Anterior cingulate cortex (tissue), 58 donors: ENCODE measurements around the gene FXYD1.
"Not testable (repeated sequence)": the region's sequence is repeated elsewhere in the genome, so short reads cannot be mapped to it uniquely, and the experiment has no call there.

ENCODE experiments used
- DNase-seq, 58 donors: peaks; one replicate each; lab custom pipeline; 2025; lab: John Stamatoyannopoulos, UW

Gene FXYD1

DNA sequence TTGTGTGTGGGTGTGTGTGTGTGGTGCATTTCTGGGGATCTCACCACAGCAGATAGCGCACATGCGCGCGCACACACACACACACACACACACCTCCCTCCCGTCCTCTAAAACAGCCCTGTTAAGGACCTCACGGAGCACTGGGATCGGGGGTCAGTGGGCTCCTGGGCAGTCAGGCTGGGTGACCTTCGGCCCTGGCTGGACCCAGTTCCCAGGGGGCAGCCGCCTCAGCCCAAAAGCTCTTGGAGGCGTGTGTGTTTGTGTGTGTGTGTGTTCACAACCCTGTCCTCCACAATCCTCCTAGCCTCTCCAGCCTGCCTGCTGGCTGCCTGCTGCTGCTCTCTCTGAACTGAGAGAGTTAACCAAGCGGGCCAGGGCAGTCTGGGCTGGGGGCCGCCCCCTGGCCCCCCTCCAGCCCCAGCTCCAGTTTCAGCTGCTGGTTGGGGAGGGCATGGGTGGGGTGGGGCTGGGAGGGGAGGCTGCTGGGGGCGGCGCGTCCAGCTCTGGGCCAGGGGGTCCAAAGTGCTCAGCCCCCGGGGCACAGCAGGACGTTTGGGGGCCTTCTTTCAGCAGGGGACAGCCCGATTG is at the start of gene FXYD1:
TSS of gene FXYD1 (plus strand) at position 520 of the 588 bp plus-strand sequence. CDS start 1,256 bp downstream, outside the sequence.
- peak in 22 of 58 donors; percentile 21 to 71 (median 44) for DNase-seq

DNA sequence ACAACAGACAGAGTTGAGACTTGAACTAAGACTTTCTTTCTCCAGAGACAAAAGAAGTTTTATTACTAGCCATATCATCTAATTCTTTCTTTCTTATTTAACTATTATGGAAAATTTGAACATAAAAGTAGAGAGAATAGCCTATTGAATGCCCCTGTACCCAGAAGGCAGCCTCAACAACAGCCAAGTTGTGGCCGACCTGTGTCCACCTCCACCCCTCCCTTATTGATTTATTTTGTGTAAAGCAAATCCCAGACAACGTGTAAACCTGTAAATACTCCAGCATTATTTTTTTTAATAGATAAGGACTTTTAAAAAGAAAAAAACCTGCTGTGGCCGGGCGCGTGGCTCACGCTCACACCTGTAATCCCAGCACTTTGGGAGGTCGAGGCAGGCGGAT is 49.1 kb upstream of the FXYD1 start:
- DNase-seq: no peak

DNA sequence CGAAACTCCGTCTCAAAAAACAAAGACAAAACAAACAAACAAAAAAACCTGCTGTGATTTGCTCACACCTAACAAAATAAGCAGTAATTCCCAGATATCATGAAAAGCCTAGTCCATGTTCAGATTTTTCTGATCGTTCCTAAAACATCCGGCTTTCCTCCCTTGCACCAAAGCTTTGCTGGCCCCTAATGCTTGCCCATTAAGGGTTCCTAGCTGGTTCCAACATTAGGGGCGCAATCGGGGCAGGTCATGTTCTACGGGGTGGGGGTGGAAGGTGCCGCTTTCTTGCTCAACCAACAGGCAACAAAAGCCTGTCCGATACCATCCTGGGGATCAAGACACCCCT is 48.5 kb upstream of the FXYD1 start:
- no peak for DNase-seq

DNA sequence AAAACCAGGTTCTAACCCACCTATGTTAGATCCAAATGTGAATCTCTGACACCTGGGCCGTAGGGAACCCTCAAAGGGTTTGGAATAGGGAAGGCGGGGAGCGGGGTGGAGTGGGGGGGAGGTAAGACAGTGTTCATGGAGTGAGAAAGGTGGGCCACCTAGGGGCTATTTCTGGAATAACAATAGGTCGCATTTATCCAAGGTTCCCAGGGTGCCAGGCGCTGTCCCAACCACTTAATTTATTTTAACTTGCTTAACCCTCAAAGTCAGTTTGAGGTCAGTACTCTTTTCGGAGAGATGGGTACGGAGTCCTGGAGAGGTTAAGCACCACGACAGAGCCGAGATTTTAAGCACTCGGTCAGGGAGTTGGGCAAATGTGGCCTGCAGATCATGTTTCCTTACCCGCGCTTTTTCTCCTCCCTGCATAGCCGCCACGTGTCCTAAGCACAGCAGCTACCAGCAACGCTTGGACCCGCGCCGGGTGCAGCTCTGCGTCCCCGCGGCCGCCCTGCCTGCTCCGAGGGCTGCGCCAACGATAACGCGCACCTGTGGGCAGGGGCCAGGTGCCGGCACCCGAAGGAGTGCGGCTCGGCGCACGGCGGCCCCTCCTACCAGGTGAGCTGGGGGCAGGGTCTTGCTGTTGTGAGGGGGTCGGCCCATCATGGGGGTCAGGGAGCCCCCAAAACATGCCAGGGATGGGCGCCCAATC is 48.0 kb upstream of the FXYD1 start:
- DNase-seq: peak in 30 of 58 donors; percentile 3 to 62 (median 36)

DNA sequence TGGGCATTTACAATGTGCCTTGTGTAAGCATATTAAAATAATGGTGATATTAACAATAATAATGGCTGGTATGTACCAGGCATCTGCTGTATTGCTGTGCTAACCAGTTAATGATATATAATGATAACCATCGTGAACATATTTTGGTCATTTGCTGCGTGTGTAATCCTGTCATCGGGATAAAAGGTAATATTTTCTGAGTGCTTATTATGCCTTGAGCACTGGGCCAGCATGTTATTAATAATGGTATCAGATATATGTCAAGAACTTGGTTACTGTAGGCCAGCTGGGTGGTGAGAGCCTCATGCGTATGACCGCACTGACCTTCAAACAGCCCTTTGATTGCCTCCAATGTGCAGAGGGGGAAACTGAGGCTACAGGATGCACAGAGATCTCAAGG is 45.2 kb upstream of the FXYD1 start:
- DNase-seq: no peak

DNA sequence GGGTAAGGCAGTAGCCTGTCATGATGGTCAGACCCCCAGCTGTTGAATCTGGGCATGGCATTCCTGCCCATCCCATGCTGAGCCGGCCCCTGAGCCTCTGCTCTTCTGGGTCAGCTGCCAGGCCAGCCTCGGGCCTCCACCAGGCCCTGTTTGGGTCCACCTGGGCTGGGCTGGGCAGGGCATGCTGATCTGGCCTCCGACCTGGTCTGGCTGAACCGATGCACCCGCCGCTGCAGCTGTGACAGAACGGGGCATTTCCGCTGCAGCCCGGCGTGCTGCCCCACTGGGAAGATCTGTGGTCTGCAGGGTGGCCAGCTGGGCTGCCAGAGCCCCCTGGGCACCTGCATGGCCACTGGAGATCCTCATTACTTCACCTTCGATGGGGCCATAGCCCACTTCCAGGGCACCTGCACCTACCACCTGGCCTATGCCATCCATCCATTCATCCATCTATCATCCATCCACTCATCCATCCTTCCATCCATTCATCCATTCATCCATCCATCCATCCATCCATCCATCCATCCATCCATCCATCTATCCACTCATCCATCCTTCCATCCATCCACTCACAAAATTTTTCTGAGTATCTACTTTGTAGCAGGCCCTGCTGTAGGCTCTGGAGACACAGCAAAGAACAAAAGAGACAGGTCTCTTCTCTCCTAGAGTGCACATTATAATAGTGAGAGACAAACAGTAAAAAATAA is 44.5 kb upstream of the FXYD1 start:
- no peak for DNase-seq

DNA sequence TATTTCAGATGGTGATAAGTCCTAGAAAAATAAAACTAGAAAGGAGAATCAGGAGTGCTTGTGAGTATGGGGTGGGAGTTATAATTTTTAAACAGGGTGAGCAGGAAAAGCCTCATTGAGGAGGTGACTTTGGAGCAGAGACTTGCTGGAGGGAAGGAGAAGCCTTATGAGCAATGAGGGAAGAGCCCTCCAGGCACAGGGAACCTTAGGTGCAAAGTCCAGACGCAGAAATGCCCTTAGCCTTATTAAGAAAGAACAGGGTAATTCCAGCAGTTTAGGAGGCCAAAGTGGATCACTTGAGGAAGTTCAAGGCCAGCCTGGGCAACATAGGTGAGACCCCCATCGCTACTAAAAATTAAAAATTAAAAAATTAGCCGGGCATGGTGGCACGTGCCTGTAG is 44.0 kb upstream of the FXYD1 start:
- DNase-seq: no peak

DNA sequence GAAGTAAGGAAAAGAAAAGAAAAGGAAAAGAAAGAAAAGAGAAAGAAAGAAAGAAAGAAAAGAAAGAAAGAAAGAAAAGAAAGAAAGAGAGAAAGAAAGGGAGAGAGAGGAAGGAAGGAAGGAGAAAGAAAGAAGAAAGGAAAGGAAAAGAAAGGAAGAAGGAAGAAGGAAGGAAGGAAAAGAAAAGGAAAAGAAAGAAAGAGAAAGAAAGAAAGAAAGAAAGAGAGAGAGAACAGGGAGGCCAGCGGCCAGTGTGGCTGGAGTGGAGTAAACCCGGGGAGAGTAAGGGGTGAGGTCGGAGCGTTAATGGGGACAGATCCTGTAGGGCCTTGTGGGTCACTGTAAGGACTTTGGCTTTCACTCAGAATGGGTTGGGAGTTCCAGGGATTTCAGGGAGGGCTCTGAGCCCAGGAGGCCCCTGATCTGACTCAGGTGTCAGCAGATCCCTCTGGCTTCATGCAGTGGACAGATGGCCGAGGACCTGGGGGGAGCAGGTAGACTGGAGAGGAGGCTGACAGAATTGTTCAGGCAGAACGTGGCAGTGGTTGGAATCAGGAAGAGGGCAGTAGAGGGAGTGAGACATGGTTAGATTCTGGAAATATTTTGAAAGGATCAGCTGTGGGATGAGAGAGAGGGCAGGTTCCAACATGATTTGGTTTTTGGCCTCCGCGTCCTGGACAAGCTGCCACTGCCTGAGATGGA is 42.8 kb upstream of the FXYD1 start:
- no peak for DNase-seq

DNA sequence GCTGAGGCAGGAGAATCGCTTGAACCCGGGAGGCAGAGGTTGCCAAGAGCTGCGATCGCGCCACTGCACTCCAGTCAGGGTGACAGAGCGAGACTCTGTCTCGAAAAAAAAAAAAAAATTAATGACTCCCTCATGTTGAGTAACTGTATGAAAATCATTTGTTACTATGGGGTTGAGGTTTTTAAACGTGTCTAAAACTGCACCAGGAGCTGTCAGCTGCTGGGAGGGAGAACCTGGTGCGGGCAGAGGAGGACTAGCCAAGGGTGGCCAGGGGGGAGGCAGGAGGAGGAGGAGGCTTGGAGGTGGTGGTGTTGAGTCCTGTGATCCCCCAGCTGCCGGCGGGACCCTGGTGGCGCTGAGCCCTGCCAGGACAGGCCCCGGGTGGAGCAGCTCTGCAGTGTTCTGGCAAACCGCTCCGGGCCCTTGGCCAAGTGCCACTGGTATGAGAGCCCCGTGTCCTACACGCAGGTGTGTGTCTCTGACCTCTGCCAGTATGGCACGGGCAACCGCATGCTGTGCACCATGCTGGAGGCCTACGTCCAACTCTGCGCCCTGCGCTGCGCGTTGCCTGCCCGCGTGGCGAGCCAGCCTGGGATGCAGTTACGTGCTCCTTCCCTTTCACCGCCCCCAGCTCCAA is 40.1 kb upstream of the FXYD1 start:
- peak in 1 of 58 donors; percentile 62 for DNase-seq

DNA sequence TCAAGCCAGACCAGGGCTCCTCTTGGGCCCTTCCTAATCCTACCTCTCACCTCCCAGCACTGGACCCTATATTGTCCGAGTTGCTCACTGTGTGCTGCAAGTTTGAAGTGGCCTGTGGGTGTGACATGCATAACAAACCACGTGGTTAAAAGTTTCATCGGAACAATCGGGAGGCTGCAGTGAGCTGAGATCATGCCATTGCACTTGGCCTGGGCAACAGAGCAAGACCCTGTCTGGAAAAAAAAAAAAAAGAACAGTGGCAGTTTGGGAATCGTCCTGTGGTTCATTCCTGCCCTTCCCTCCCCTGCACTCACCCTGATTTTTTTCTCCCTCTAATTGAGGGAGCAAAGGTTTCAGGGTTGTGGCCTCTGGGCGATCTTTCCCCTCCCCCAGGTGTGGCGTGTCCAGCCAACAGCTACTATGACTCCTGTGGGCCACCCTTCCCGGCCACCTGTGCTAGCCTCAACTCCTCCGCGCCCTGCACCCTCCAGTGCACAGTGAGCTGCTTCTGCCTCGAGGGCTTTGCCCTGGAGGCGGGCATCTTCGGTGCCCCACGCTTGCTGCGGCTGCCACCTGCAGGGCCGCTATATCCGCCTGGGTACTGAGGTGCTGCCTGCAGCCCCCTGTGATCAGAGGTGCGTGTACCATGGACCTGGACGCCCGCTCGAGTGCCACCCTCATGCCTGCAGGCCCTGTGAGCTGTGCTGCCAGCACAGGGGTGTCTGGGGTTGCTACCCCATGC is 39.3 kb upstream of the FXYD1 start:
- DNase-seq: no peak

DNA sequence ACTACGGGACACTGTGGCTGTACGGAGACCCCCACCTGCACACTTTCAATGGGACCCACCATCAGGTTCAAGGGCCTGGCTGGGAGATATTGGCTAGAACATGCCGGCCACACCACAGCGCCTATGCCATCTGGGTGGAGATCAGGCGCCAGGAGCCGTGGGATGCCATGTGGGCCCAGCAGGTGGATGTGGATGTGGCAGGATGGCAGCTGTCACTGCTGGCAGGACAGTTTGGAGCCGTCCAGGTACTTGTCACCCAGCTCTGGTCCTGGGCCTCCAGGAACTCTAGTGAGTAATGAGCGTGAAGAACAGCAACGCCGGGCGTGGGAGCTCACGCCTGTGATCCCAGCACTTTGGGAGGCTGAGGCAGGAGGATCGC is 38.7 kb upstream of the FXYD1 start:
- no peak for DNase-seq

DNA sequence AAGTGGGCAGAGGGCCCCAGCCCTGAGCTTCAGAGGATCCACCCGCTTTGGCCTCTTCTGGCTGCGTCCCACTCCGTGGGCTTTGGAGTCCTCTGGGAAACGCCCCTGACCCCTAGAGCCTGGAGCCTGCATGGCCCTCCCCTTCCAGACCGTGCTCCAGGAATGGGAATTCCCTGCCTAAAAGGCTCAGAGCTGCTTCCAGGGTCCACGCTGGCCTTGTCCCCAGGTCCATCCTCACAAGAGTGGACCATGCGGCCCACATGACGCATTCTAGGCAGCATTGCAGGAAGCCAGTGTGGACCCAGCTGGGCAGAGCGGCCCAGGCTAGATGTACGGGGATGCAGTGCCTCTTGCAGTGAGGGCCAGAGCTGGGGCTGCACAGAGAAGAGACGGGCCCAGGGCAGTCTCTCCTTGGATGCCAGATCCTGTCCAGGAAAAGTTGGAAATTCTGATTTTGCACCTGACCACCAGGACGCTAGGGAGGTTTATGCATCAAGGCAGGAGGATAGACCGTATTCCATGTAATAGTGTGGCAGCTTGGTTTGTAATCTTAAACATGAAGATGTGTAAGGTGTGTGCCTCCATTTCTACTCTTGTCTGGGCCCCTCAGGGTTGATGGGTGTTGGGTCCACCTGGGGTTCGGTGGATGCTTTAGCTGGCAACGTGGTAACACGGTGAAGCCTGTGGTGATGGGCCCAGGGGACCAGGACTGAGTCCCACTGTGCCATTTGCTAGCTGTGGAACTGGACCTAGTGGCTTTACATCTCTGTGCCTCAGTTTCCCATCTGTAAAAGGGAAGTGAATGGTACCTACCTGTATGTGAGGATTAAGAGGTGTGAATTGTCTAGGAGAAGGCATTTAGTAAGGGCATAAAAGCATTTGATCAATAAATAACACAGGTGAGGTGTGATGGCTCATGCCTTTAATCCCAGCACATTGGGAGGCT is 37.8 kb upstream of the FXYD1 start:
- no peak for DNase-seq

DNA sequence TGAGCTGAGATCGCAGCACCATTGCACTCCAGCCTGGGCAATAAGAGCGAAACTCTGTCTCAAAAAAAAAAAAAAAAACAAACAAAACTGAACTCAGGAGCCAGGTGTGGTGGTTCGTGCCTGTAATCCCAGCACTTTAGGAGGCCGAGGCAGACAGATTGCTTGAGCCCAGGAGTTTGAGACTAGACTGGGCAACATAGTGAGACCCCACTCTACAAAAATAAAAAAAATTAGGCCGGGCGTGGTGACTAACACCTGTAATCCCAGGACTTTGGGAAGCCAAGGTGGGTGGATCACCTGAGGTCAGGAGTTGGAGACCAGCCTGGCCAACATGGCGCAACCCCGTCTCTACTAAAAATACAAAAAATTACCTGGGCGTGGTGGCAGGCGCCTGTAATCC is 36.7 kb upstream of the FXYD1 start:
- DNase-seq: not testable (repeated sequence)

DNA sequence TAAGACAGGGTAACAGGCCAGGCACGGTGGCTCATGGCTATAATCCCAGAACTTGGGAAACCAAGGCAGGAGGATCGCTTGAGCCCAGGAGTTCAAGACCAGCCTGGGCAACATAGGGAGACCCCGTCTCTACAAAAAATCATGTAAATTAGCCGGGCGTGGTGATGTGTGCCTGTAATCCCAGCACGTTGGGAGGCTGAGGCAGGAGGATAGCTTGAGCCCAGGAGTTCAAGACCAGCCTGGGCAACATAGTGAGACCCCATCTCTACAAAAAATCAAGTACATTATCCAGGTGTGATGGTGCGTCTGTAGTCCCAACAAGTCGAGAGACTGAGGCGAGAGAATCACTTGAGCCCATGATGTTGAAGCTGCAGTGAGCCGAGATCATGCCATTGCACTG is 35.0 kb upstream of the FXYD1 start:
- DNase-seq: not testable (repeated sequence)

DNA sequence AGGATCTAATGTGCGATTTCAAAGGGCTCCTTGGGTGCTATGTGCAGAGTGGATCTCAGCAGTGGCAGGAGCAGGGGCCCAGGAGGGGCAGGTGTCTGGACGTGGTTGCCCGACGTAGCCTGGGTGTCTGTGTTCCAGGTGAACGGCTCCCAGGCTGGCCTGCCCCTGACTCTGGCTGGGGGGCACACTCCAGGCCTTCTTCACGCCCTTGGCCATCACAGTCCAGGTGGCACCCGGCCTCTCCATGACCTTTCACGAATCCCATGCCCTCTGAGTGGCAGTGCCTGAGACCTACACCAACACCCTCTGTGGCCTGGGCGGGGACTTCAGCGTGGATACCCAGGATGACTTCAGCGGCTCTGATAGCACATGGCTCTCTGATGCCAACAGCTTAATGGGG is 34.3 kb upstream of the FXYD1 start:
- no peak for DNase-seq

DNA sequence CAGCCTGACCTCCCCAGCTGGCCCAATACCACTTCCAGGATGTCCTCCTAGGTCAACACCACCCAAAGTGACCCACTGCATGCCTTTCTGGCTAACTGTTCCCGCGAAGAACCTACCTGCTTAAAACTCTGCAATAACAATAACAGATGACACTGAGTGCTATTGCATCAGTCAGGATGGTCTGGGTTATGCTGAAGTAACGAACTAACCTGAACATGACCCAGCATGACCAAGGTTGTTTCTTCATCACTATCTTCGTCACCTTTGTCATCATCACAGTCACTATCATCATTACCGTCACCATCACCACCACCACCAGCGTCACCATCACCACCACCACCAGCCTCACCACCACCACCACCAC is 33.6 kb upstream of the FXYD1 start:
- no peak for DNase-seq

DNA sequence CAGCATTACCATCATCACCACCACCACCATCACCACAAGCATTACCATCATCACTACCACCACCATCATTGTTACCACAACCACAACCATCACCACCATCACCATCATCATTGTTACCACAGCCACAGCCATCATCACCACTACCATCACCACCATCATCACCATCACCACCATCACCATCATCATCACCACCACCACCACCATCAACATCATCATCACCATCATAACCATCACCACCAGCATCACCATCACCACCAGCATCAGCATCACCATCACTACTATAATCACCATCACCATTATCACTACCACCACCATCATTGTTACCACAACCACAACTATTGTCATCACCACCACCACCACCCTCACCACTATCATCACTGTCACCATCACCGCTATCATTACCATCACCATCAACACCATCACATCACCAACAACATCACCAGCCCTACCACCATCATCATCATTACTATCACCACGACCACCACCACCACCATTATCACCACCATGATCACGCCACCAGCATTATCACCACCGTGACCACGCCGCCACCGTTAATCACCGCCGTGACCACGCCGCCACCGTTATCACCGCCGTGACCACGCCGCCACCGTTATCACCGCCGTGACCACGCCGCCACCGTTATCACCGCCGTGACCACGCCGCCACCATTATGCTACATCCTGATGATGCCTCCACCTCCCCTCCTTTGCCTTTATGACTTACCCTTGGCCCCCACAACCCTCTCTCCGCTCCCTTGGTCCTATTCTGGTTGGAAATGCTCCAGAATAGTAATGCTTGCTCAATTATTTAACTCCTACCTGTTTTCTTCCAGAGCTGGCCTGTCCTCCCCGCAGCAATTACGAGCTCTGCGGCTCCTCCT is 33.0 kb upstream of the FXYD1 start:
- DNase-seq: no peak

DNA sequence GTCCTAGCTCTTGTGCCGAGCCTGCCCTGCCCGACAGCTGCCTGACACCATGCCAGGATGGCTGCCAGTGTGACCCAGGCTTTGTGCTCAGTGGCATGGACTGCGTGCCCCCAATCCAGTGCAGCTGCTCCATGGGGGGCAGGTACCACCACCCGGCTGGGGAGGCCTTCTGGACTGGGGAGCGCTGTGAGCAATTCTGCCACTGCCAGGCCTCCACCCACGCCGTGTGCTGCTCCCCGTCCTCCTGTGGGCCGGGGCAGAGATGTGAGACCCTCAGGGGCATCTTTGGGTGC is 32.4 kb upstream of the FXYD1 start:
- peak in 48 of 58 donors; percentile 13 to 93 (median 68) for DNase-seq
